Endothelial cell of umbilical vein (primary cell): ENCODE results near the gene KIF9.

Experiments used
- EZH2 ChIP-seq: IDR thresholded peaks from 2 replicates; pipeline ENCODE4 v1.6.1; 2012; ENCODE audit warnings: borderline replicate concordance, low read depth, mild to moderate bottlenecking, moderate library complexity, low read length, inconsistent platforms; ENCODE audit not compliant: severe bottlenecking
- POLR2AphosphoS5 ChIP-seq: IDR thresholded peaks from 2 replicates; pipeline ENCODE4 v1.6.1; 2012; ENCODE audit warnings: low read depth, mild to moderate bottlenecking, control low read depth, low read length, moderate library complexity; ENCODE audit not compliant: insufficient read depth
- TF ChIP-seq, protein P1 (sequence below), 2 donors: IDR thresholded peaks; 1 replicate in 1 of 2; 2 replicates in 1 of 2; pipeline ENCODE4 v1.5.1; 2011; ENCODE audit warnings: low read length in 2 of 2, mild to moderate bottlenecking in 2 of 2, moderate library complexity in 2 of 2, control low read depth in 1 of 2, inconsistent platforms in 1 of 2, low read depth in 1 of 2; ENCODE audit not compliant: insufficient read depth in 1 of 2; ENCODE audit errors: extremely low read depth in 1 of 2

DNA sequence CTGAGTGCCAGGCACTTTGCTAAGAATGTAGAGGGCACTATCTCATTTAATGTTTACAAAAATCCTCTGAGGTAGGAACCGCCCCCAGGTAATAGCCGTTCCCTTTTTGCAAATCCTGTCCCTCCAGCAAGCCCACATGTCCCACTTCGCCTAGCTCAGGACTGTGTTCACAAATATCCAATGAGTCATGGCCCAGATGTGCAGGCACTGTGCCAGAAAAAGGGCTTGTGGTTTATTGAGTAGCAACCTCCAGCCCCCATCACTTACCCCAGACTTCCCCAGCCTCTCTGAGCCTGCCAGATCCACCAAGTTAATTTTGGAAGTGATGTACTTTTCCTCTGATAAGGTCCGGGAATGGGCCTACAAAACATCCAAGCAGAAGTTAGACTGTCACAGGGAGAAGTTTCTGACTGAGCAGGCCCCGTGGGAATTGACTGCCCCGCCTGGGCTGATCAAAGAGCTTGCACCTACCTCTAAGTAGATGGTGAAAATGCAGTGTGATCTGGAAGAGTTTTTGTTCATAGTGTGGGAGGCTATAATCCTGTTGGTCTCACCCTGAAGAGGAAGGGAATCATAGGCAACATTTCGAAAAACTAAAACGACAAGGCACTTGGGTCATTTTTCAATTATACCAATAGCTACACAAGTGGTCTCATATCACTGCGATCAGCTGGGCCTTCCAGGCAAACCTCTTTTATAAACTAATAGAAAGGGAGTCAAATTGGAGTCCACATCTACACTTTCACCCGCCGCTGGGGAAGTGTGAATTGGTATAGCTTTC is 15.7 kb downstream of the KIF9 start:
- TF ChIP-seq, protein P1, sequence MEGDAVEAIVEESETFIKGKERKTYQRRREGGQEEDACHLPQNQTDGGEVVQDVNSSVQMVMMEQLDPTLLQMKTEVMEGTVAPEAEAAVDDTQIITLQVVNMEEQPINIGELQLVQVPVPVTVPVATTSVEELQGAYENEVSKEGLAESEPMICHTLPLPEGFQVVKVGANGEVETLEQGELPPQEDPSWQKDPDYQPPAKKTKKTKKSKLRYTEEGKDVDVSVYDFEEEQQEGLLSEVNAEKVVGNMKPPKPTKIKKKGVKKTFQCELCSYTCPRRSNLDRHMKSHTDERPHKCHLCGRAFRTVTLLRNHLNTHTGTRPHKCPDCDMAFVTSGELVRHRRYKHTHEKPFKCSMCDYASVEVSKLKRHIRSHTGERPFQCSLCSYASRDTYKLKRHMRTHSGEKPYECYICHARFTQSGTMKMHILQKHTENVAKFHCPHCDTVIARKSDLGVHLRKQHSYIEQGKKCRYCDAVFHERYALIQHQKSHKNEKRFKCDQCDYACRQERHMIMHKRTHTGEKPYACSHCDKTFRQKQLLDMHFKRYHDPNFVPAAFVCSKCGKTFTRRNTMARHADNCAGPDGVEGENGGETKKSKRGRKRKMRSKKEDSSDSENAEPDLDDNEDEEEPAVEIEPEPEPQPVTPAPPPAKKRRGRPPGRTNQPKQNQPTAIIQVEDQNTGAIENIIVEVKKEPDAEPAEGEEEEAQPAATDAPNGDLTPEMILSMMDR (IDR thresholded peaks at IDR 0.05; ENCODE audit: extremely low read depth in 1 of 2, insufficient read depth in 1 of 2, low read depth in 1 of 2, low read length in 2 of 2), result no peak
- TF ChIP-seq POLR2AphosphoS5, result peak; percentile 55
- TF ChIP-seq EZH2, result no peak
